ENCODE measurements around the gene ABCA2. TPM values are rescaled to one million over a fixed set of nuclear protein-coding genes. Genes with fewer than 3 reads are reported as not detected.

The ABCA2 gene
- total RNA-seq, 1 experiment from 2014 or later, result 114 TPM

- Histone ChIP-seq H3K36me3 (ENCODE audit: control insufficient read depth in 1 of 2, insufficient read depth in 2 of 2, low read length in 2 of 2) (no peaks in the 10 kb centered on the region), H3K9ac (ENCODE audit: low read length) (no peak overlapping the region), H3K27ac (ENCODE audit: low read depth, low read length) (no peak overlapping the region), H3K9me3 (ENCODE audit: control insufficient read depth in 1 of 2, insufficient read depth in 1 of 2, low read depth in 1 of 2, low read length in 2 of 2) (no peaks in the 10 kb centered on the region), H3K79me2 (ENCODE audit: insufficient read depth, low read length) (no peaks in the 10 kb centered on the region), H3K4me1 (ENCODE audit: control insufficient read depth in 1 of 2, insufficient read depth in 2 of 2, low read length in 2 of 2) (peaks cover 22 to 40% of the 10 kb centered on the region in 2 experiments), H3K4me2 (ENCODE audit: low read length) (no peak overlapping the region), H2AFZ (ENCODE audit: low read depth, low read length, poor library complexity, severe bottlenecking) (no peak overlapping the region), H3K4me3 (replicated peaks in 1 of 2; ENCODE audit: low read depth in 1 of 2, low read length in 2 of 2) (no peak overlapping the region), H3K27me3 (ENCODE audit: insufficient read depth, low read length) (no peaks in the 10 kb centered on the region), H3K9me2 (ENCODE audit: insufficient read depth) (no peaks in the 10 kb centered on the region), H4K20me1 (ENCODE audit: insufficient read depth) (no peaks in the 10 kb centered on the region)
- BruUV-seq (replicated peaks), result no TSS peak
- no peak for DNase-seq (ENCODE audit: low read depth, low spot score)
- CTCF ChIA-PET, result interaction anchor here (1.9 to 4.3 kb wide), 3 partner anchors 11 to 28 kb away, joined by 9 to 22 read pairs (median 14); no protein-coding TSS in a partner anchor
- RAD21 ChIA-PET (ENCODE audit: low non-redundant PET in 1 of 2, low total read pairs in 2 of 2, uncharacterized antibody in 2 of 2, unreplicated experiment in 2 of 2), result no interaction called here
- POLR2A ChIA-PET, result interaction anchor here (1.4 kb wide), 1 partner anchor 7 kb away, joined by 4 read pairs; no protein-coding TSS in a partner anchor
- no peak for TF ChIP-seq SIN3A (IDR thresholded peaks at IDR 0.05; ENCODE audit: low read depth)
- no peak for TF ChIP-seq CTCF (IDR thresholded peaks at IDR 0.05 in 2 of 3, conservative IDR thresholded peaks at IDR 0.05 in 1 of 3; ENCODE audit: borderline replicate concordance in 1 of 3, insufficient read depth in 1 of 3, low read depth in 2 of 3, low read length in 2 of 3)
- no peak for TF ChIP-seq POLR2AphosphoS5 (IDR thresholded peaks at IDR 0.05; ENCODE audit: low read depth, low read length)
- TF ChIP-seq RAD21 (IDR thresholded peaks at IDR 0.05; ENCODE audit: low read depth), result no peak
- no peak for TF ChIP-seq ELF1 (IDR thresholded peaks at IDR 0.05; ENCODE audit: borderline replicate concordance, low read depth)
- no peak for TF ChIP-seq JUND (IDR thresholded peaks at IDR 0.05)
- no peak for TF ChIP-seq MAX (IDR thresholded peaks at IDR 0.05)
- no peak for TF ChIP-seq EZH2 (IDR thresholded peaks at IDR 0.05)
- TF ChIP-seq ZBTB33 (IDR thresholded peaks at IDR 0.05; ENCODE audit: extremely low read depth, insufficient replicate concordance, low read length), result no peak
- no peak for TF ChIP-seq TCF7L2 (IDR thresholded peaks at IDR 0.05; ENCODE audit: borderline replicate concordance, extremely low read depth, insufficient read depth, insufficient read length)
- no peak for TF ChIP-seq SP1 (IDR thresholded peaks at IDR 0.05; ENCODE audit: low read depth)
- TF ChIP-seq EZH2phosphoT487 (IDR thresholded peaks at IDR 0.05; ENCODE audit: borderline replicate concordance), result no peak
- TF ChIP-seq ZFX (IDR thresholded peaks at IDR 0.05), result no peak
- TF ChIP-seq ZNF274 (IDR thresholded peaks at IDR 0.05; ENCODE audit: low read depth, low read length), result no peak
- TF ChIP-seq CBX3 (IDR thresholded peaks at IDR 0.05; ENCODE audit: low read depth), result no peak
- intact Hi-C loops (cut with micrococcal nuclease), result no loop called here
- ATAC-seq, result no peak
Measured at GRCh38 chr9:137056739-137057415, 28.8 kb upstream of the ABCA2 start.

All from HCT116 (cell line).